Fibroblast of lung (primary cell): Measurements from ENCODE around the gene CDO1. TPM values are rescaled to one million over a fixed set of nuclear protein-coding genes. Genes with fewer than 3 reads are reported as not detected.

Experiments used
- DNase-seq, 2 donors: peaks; one replicate each; pipeline versions ENCODE4 v3.0.0 to v3.0.0-alpha.2; 2010; ENCODE audit warnings: low read depth in 2 of 2
- H2AFZ ChIP-seq: 2 replicates; pipeline ENCODE4 v1.5.1; 2012; ENCODE audit warnings: low read length, control low read depth, inconsistent platforms
- H3K27ac ChIP-seq: 2 replicates; pipeline ENCODE4 v1.5.1; 2011; ENCODE audit warnings: low read length, control low read depth; ENCODE audit not compliant: insufficient read depth
- H3K27me3 ChIP-seq: 2 replicates; pipeline ENCODE4 v1.5.1; 2011; ENCODE audit warnings: mild to moderate bottlenecking, low read length; ENCODE audit not compliant: control insufficient read depth, insufficient read depth
- H3K36me3 ChIP-seq: 2 replicates; pipeline ENCODE4 v1.5.1; 2011; ENCODE audit warnings: low read length; ENCODE audit not compliant: control insufficient read depth, insufficient read depth
- H3K4me1 ChIP-seq: 2 replicates; pipeline ENCODE4 v1.5.1; 2011; ENCODE audit warnings: low read length; ENCODE audit not compliant: control insufficient read depth, insufficient read depth; ENCODE audit errors: extremely low read depth
- H3K4me2 ChIP-seq: 2 replicates; pipeline ENCODE4 v1.5.1; 2011; ENCODE audit warnings: low read length, control low read depth; ENCODE audit not compliant: insufficient read depth; ENCODE audit errors: extremely low read depth
- H3K4me3 ChIP-seq, 4 experiments: fragments of 200-600 bp in 1 of 4; sonication (generic) in 1 of 4; replicated peaks in 1 of 4; 2 replicates each; pipeline ENCODE4 v1.5.1; 2011 to 2016; ENCODE audit warnings: low read length in 4 of 4, low read depth in 3 of 4, mild to moderate bottlenecking in 3 of 4, control low read depth in 2 of 4, inconsistent platforms in 1 of 4, mixed read lengths in 1 of 4; ENCODE audit not compliant: insufficient read depth in 1 of 4; ENCODE audit errors: control extremely low read depth in 1 of 4
- H3K79me2 ChIP-seq: 2 replicates; pipeline ENCODE4 v1.5.1; 2012; ENCODE audit warnings: mild to moderate bottlenecking, low read length, inconsistent platforms; ENCODE audit not compliant: control insufficient read depth, insufficient read depth
- H3K9ac ChIP-seq: 2 replicates; pipeline ENCODE4 v1.5.1; 2011; ENCODE audit warnings: mild to moderate bottlenecking, low read length, control low read depth; ENCODE audit not compliant: insufficient read depth
- H3K9me3 ChIP-seq: 2 replicates; pipeline ENCODE4 v1.5.1; 2012; ENCODE audit warnings: low read depth, low read length; ENCODE audit not compliant: control insufficient read depth, insufficient read depth
- H4K20me1 ChIP-seq: 2 replicates; pipeline ENCODE4 v1.5.1; 2011; ENCODE audit warnings: low read length; ENCODE audit not compliant: control insufficient read depth, insufficient read depth; ENCODE audit errors: extremely low read depth
- CTCF ChIP-seq, 2 donors: IDR thresholded peaks in 1 of 2; conservative IDR thresholded peaks in 1 of 2; 1 replicate in 1 of 2; 2 replicates in 1 of 2; pipeline ENCODE4 v1.5.1; 2011 to 2012; ENCODE audit warnings: low read length in 2 of 2, control low read depth in 1 of 2, inconsistent platforms in 1 of 2, low read depth in 1 of 2, mild to moderate bottlenecking in 1 of 2
- EZH2 ChIP-seq: IDR thresholded peaks from 2 replicates; pipeline ENCODE4 v1.5.1; 2012; ENCODE audit warnings: low read length, control low read depth, mild to moderate bottlenecking; ENCODE audit errors: missing control alignments
- polyA plus RNA-seq, 2 donors: library from polyadenylated mRNA; depleted of rRNA in 1 of 2; stranded (reverse) in 1 of 2; unstranded in 1 of 2; fragments of >200 nt; gene quantifications; 2 replicates each; pipeline ENCODE4 v1.2.1, GENCODE V29; 2011 to 2012; ENCODE audit warnings: missing spikeins in 1 of 2
- total RNA-seq: library from RNA; depleted of rRNA; stranded (reverse); fragments of >200 nt; gene quantifications from 2 replicates; pipeline ENCODE4 v1.2.1, GENCODE V29; 2014

CDO1 gene
- total and polyA plus RNA-seq, 2 donors (not counting 1 experiment from before 2014, with no cell fraction given) = 0.85 to 6.9 TPM

- Histone ChIP-seq H3K79me2 (no peaks in the 10 kb centered on the region), H3K27ac (no peak overlapping the region), H3K36me3 (no peaks in the 10 kb centered on the region), H2AFZ (no peak overlapping the region), H3K4me1 (no peaks in the 10 kb centered on the region), H3K9ac (no peak overlapping the region), H4K20me1 (no peaks in the 10 kb centered on the region), H3K4me3 (no peak overlapping the region), H3K4me2 (no peak overlapping the region), H3K27me3 (no peaks in the 10 kb centered on the region), H3K9me3 (no peaks in the 10 kb centered on the region)
- no peak for DNase-seq
- no peak for TF ChIP-seq EZH2
- TF ChIP-seq CTCF (conservative IDR thresholded peaks at IDR 0.05 in 1 of 2, IDR thresholded peaks at IDR 0.05 in 1 of 2; ENCODE audit: low read depth in 1 of 2, low read length in 2 of 2) = no peak
Measured at GRCh38 chr5:115820846-115821245, 4.4 kb upstream of the CDO1 start.

GRCh38 chr5:115818821-115819220 lies 2.4 kb upstream of the CDO1 start:
- no peaks in the 10 kb centered on the region for H3K79me2 ChIP-seq
- DNase-seq = no peak
- H3K9me3 ChIP-seq = no peaks in the 10 kb centered on the region
- no peak overlapping the region for H2AFZ ChIP-seq
- TF ChIP-seq CTCF (conservative IDR thresholded peaks at IDR 0.05 in 1 of 2, IDR thresholded peaks at IDR 0.05 in 1 of 2; ENCODE audit: low read depth in 1 of 2, low read length in 2 of 2) = no peak
- no peak for TF ChIP-seq EZH2
- no peaks in the 10 kb centered on the region for H3K36me3 ChIP-seq
- no peaks in the 10 kb centered on the region for H4K20me1 ChIP-seq
- no peak overlapping the region for H3K4me3 ChIP-seq
- peaks cover 4% of the 10 kb centered on the region for H3K27me3 ChIP-seq
- H3K4me2 ChIP-seq = no peak overlapping the region
- no peak overlapping the region for H3K27ac ChIP-seq
- H3K9ac ChIP-seq = no peak overlapping the region
- H3K4me1 ChIP-seq = no peaks in the 10 kb centered on the region

GRCh38 chr5:115817386-115817785 lies 927 bp upstream of the CDO1 start:
- Histone ChIP-seq H3K79me2 (no peaks in the 10 kb centered on the region), H3K4me3 (no peak overlapping the region), H3K36me3 (no peaks in the 10 kb centered on the region), H4K20me1 (no peaks in the 10 kb centered on the region), H3K4me2 (no peak overlapping the region), H2AFZ (no peak overlapping the region), H3K9ac (no peak overlapping the region), H3K9me3 (no peaks in the 10 kb centered on the region), H3K27ac (no peak overlapping the region), H3K27me3 (peaks cover 5% of the 10 kb centered on the region), H3K4me1 (no peaks in the 10 kb centered on the region)
- TF ChIP-seq EZH2 = no peak
- no peak for TF ChIP-seq CTCF (conservative IDR thresholded peaks at IDR 0.05 in 1 of 2, IDR thresholded peaks at IDR 0.05 in 1 of 2; ENCODE audit: low read depth in 1 of 2, low read length in 2 of 2)
- DNase-seq = no peak
